ENCODE results near the gene OR7A10.
"Not testable (repeated sequence)": the region's sequence is repeated elsewhere in the genome, so short reads cannot be mapped to it uniquely, and the experiment has no call there.

The OR7A10 gene

GRCh38 chr19:14795078-14795721 is 53.5 kb downstream of the OR7A10 start:
- DNase-seq (ENCODE audit: low read depth in 1 of 2, low spot score in 1 of 2) = no peak

- DNase-seq (ENCODE audit: low read depth in 1 of 2, low spot score in 1 of 2) = not testable (repeated sequence)
Observed at GRCh38 chr19:14792250-14792649, 56.5 kb downstream of the OR7A10 start.
